ENCODE data around the gene B3GAT3.
"Not testable (repeated sequence)": the region's sequence is repeated elsewhere in the genome, so short reads cannot be mapped to it uniquely, and the experiment has no call there.

B3GAT3 gene

DNA sequence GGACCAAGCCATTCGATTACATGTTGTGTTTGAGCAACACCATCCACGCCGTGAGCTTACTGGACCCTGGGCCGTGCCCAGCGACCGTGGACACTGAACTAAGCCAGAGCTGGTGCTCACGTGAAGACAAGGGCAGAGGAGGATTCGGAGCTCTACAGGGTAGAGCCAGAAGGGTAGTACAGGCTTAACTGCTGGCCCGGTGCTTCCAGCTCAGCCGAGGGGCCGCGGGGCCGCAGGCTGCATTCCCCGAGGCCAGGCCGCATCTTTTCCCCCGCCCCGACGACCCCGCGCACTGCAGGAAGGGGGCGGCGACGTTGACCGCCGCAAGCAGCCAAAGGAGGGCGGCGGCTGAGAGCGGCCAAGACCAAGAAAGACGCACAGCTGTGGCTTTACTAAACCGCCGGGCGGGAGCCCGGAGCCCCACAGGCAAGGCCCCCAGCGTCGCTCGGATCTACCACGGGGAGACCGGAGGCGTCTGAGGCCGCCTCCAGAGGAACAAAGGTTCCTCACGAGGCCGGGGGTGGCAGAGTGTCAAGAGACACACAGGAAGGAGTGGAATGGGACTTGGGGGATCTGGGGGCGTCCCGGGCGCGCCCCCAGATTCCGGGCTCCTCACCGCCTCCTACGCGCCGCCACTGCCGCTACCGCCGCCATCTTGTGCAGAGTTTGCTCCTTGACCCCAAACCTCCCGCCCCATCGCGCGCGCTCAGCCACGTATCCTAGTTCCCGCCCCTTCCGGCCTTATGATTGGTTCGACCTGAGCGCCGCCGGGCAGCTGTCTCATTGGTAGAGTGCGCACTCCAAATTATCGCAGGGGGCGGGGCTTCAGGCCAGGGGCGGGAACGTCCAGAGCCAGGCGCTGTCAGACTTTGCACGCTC, 24.4 kb upstream of the B3GAT3 start, which contains the start of gene GANAB:
Gene GANAB, minus strand, starts transcription at position 668 of the 879 bp plus-strand sequence. Its CDS starts 14 bp downstream, at position 654.
- DNase-seq = peak; percentile 98

- DNase-seq = no peak
Observed at GRCh38 chr11:62645671-62645945, 23.8 kb upstream of the B3GAT3 start.

GRCh38 chr11:62644220-62644619, 22.4 kb upstream of the B3GAT3 start:
- DNase-seq = no peak

- DNase-seq = no peak
Observed at GRCh38 chr11:62632492-62632891, 10.7 kb upstream of the B3GAT3 start.

- no peak for DNase-seq
Observed at GRCh38 chr11:62627713-62628112, 5.9 kb upstream of the B3GAT3 start.

DNA sequence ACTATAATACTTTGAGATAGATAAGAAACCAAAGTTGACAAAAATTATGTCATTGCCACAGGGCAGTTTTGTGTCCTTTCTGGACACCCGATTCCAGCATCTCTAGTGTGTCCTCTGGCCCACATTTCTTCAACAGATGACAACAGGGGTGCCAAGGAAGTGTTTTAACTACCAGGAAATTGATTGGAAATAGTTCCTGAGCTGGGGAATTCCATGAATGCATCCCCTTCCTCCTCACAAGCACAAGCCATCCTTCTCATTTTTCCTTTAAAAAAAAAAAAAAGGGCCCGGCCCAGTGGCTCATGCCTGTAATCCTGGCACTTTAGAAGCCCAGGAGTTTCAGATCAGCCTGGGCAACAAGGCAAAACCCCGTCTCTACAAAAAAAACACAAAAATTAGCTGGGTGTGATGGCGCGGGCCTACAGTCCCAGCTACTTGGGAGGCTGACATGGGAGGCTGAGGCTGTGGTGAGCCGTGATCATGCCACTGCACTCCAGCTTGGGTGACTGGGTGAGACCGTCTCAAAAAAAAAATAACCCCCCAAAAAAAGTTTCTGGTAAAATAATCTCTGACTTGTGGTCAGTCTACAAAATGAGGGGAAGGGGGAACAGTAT, 797 bp upstream of the B3GAT3 start:
- DNase-seq = no peak

DNA sequence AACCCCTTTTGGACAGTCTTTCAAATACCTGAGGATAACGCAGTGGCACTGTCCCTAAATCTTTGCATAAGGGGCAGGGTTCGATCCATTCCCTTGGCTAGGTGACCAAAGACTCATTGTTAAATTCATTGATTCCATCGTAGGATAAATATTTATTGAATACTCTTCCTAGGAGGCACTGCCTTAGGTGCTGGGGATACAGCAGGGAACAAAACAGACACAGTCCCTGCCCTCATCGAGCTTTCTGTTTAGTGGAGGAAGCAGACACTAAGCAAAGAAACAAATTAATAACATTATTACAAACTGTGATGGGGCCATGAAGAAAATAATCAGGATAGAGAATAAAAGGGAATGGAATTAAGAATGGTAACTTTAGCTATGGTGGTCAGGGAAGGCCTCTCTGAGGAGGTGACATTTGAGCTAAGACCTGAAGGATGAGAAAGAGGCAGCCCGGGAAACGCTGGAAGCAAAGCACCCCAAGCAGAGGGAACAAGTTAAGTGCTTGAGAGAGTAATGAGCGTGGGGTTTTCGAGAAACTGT, 689 bp downstream of the B3GAT3 start:
- DNase-seq = no peak

DNA sequence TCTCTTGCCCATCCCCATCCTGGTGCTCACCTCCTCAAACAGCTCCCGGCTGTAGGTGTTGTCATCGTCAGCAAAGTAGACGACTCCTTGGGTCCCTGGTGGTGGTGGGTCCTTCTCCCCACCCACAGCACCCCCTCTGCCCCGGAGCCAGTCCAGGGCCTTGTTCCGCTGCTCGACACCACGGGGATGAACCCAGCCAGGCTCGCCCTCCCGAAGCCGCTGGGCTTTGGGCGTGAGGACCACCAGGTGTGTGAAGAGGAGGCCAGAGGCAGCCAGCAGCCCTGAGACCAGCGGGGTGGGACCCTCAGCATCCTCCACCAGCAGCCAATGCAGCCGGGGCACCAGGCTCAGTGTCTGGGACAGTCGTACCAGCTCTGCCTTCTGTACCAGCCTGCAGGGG, 4.8 kb downstream of the B3GAT3 start:
- not testable (repeated sequence) for DNase-seq

GRCh38 chr11:62615521-62615920, 6.3 kb downstream of the B3GAT3 start:
- no peak for DNase-seq

- no peak for DNase-seq
Observed at GRCh38 chr11:62614275-62614674, 7.5 kb downstream of the B3GAT3 start.

DNA sequence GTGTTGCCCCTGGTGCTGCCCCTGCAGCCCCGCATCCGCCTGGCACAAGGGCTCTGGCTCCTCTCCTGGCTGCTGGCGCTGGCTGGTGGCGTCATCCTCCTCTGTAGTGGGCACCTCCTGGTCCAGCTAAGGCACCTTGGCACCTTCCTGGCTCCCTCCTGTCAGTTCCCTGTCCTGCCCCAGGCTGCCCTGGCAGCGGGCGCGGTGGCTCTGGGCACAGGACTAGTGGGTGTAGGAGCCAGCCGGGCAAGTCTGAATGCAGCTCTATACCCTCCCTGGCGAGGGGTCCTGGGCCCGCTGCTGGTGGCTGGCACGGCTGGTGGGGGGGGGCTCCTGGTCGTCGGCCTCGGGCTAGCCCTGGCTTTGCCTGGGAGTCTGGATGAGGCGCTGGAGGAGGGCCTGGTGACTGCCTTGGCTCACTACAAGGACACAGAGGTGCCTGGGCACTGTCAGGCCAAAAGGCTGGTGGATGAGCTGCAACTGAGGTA, 8.5 kb downstream of the B3GAT3 start:
- DNase-seq = no peak

GRCh38 chr11:62612366-62613290, 9.2 kb downstream of the B3GAT3 start, which contains the start of the genes EML3 and ROM1:
Gene EML3 (minus strand): TSS chr11:62612775. CDS start chr11:62612457, 318 bp downstream.
Gene ROM1 (plus strand): TSS chr11:62613257. CDS start chr11:62613282, 25 bp downstream.
- DNase-seq = peak; percentile 87

GRCh38 chr11:62611705-62612365, 10.0 kb downstream of the B3GAT3 start:
- DNase-seq = peak; percentile 18

DNA sequence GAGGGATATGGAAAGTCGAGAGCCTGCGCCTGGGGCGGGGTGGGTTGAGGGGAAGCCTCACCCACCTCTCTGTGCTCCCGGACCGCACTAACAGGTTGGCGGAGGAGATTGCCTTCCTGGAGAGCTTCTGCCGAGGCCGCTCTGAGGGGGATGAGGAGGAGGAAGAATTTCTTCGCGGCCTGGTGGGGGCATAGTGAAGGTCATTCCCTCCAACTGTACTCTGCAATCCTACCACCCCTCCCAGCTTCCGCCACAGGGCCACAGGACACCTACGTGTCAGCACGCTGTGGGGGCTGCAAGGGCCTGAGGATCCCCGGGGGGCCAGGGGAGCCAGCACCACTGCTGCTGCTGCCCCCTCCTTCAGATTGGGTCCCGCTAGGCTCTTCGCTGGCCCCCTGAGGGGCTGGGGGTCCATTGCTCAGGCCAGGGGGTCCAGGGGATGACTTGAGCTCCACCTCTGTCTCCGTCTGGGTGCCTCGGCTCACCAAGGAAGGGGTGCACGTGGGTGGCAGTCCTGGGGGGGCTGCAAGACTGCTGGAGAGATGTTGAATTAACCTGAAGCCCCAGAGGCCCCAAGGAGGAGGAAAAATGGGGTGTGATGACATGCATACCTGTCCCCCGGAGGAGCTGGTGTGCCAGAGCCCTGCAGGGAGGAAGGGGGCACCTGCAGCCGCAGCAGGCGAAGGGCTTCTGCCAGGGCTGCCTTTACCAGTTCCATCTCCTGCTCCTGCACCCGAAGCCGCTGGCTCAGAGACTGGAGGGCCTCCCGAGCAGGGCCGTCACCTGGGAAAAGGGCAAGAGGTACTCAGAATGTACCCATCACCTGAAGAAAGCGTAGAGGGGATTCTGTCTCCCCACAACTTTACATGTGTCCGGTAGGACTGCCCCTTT, 10.7 kb downstream of the B3GAT3 start:
- DNase-seq = no peak

DNA sequence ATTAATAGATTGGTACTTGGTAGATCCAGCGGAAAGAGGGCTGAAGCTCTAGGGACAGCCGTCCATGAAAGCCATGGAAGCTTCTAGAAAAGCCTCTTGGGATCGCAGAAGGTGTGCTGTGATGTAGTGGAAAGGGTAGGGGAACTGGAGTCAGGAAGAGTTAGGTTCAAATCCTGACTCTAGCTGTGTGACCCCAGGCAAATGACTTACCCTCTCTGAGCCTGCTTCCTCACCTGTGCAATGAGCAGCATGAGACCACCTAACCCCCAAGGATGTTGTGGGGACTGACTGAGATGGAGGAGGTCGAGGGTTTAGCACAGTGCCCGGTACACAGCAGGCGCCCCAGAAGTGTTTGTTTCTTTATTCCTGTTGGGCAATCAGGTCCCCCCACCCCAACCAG, 11.4 kb downstream of the B3GAT3 start:
- no peak for DNase-seq

DNA sequence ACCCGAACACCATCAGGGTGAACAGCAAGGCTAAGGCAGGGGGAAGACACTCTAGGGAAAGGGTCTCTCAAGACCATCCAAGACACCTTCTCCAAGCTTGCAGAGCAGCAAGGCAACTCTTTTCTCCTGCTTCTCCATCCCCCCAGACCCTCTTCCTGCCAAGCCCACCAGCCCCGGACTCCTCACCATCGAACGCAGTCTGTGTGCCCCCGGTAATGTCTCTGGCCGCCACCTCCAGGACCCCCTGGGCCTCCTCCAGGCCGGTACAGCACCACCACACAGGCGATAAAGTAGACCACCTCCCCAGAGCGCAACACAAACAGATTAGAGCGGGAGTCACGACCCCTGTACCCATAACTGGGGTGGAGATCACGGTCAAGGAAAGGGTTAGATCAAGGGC, 13.0 kb downstream of the B3GAT3 start:
- no peak for DNase-seq

DNA sequence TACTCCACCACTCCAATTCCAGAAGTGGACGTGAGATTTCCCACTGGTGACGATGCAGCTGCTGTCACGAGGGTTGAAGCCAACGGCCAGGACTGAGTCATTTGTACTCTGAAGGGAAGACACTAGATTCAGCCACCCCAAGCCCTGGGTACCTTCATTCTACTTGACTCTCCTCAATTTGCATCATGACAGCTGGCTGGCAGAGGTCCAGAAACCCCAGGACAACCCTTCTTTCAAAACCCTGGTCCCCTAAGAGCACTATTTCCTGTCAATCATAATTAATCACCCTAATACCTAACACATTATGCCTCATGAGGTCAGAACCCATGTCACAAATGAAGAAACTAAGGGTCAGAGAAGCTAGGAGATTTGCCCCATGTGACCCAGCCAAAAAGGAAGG, 14.1 kb downstream of the B3GAT3 start:
- no peak for DNase-seq

DNA sequence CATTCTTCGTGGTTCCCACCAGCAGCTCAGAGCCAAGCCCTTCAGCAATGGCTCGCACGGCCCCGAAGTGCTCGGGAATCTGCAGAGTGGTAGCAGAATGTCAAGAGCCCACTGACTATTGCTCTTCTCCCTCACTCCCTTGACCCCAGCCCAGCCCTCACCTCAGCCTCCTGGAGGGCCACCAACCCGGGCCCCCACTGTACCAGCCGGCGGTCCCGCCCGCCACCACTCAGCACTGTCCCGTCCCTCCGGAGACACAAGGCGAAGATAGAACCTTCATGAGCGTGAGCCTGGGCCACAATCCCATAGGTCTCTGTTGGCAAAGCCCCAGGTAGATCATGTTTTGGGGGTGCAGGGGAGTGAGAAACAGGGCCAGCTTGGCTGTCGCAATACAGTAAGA, 15.9 kb downstream of the B3GAT3 start:
- no peak for DNase-seq

- no peak for DNase-seq
Observed at GRCh38 chr11:62605467-62605866, 16.3 kb downstream of the B3GAT3 start.

DNA sequence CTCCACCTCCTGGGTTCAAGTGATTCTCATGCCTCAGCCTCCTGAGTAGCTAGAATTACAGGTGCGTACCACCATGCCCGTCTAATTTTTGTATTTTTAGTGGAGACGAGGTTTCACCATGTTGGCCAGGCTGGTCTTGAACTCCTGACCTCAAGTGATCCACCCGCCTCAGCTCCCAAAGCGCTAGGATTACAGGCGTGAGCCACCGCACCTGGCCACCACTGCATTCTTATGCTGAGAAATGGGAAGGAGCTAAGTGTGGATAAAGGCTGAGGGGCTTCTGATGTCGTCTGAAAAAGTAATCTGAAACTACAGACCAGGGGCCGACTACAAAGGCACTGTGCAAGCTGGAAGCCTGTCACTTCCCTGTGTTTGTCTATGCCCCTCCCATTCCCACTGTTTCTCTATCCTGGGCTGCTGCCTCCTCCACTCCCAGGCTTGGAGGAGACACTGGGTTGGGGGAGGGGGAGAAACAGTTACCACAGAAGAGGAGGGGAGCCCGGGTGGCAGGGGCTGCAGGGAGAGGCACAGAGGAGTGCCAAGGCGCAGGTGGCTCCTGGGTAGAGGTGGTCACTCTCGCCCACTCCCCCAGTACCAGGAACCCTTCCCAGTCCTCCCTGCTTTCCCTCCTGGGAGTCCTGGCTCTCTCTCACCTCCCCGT, 17.2 kb downstream of the B3GAT3 start:
- DNase-seq = no peak

All from midbrain (tissue), 1 donor.